ENCODE measurements around the gene POLD1. TPM values are rescaled to one million over a fixed set of nuclear protein-coding genes. Genes with fewer than 3 reads are reported as not detected.

The POLD1 gene
- polyA plus RNA-seq, 1 of the 3 experiments (the other 2 are of a cell fraction), result 33.6 TPM

DNA sequence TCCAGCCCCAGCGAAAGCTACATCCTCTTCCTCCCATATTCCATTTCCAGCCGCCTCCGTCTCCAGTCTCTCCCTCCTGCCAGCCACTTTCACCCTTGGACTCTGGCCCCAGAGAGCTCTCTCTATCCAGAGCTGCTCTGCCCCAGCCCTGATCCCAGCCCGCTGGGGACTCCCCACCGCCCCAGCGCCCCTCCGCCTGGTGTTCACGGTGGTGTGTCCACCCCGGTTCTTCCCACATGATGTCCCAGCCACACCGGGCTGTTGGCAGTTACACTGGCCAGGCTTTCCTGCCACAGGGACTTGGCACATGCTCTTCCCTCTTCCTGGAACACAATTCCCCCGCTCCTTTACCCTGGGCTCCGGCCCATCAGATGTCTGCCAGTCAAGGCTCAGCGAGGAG is 80.9 kb downstream of the POLD1 start:
- ChIA-PET CTCF (interaction anchor here (0.9 to 8.3 kb wide), 4 partner anchors 97 to 213 kb away, joined by 3 to 80 read pairs (median 7); no protein-coding TSS in a partner anchor), POLR2A (no interaction called here)
- Histone ChIP-seq H3K4me3 (ENCODE audit: low read depth in 2 of 2, low read length in 1 of 2) (no peak overlapping the region), H3K4me1 (ENCODE audit: control insufficient read depth in 1 of 2, insufficient read depth in 2 of 2, low read depth in 1 of 2, low read length in 1 of 2) (peaks cover 0 to 4% of the 10 kb centered on the region in 2 experiments; a peak in 1 of 4 replicates), H3K4me2 (no peak overlapping the region), H2AFZ (ENCODE audit: low read depth) (no peak overlapping the region), H3K79me2 (ENCODE audit: insufficient read depth) (no peaks in the 10 kb centered on the region), H3K9ac (no peak overlapping the region), H3K9me2 (no peaks in the 10 kb centered on the region), H3K27ac (ENCODE audit: low read depth in 2 of 2, low read length in 1 of 2) (no peak overlapping the region), H3K36me3 (replicated peaks in 1 of 2; ENCODE audit: control insufficient read depth in 1 of 2, insufficient read depth in 2 of 2, low read length in 1 of 2) (no peaks in the 10 kb centered on the region), H3K27me3 (ENCODE audit: insufficient read depth) (no peaks in the 10 kb centered on the region), H4K20me1 (ENCODE audit: insufficient read depth) (no peaks in the 10 kb centered on the region), H3F3A (replicated peaks; ENCODE audit: insufficient read depth) (no peaks in the 10 kb centered on the region), H3K9me3 (no peaks in the 10 kb centered on the region)
- 87% methylated on average over 13 of the region's 13 CpGs for WGBS (ENCODE audit: low lambda C conversion rate)
- TF ChIP-seq, protein P1, sequence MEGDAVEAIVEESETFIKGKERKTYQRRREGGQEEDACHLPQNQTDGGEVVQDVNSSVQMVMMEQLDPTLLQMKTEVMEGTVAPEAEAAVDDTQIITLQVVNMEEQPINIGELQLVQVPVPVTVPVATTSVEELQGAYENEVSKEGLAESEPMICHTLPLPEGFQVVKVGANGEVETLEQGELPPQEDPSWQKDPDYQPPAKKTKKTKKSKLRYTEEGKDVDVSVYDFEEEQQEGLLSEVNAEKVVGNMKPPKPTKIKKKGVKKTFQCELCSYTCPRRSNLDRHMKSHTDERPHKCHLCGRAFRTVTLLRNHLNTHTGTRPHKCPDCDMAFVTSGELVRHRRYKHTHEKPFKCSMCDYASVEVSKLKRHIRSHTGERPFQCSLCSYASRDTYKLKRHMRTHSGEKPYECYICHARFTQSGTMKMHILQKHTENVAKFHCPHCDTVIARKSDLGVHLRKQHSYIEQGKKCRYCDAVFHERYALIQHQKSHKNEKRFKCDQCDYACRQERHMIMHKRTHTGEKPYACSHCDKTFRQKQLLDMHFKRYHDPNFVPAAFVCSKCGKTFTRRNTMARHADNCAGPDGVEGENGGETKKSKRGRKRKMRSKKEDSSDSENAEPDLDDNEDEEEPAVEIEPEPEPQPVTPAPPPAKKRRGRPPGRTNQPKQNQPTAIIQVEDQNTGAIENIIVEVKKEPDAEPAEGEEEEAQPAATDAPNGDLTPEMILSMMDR (IDR thresholded peaks at IDR 0.05), result no peak
- TF ChIP-seq FOXM1 (IDR thresholded peaks at IDR 0.05; ENCODE audit: low read depth) (no peak), ELF1 (IDR thresholded peaks at IDR 0.05) (no peak), CHD2 (IDR thresholded peaks at IDR 0.05; ENCODE audit: low read length, partially characterized antibody) (no peak), FOXJ3 (CRISPR knock-in tag; IDR thresholded peaks at IDR 0.05) (no peak), TAF1 (IDR thresholded peaks at IDR 0.05; ENCODE audit: borderline replicate concordance, low read depth, low read length) (no peak), TCF12 (IDR thresholded peaks at IDR 0.05) (no peak), EZH2phosphoT487 (IDR thresholded peaks at IDR 0.05; ENCODE audit: borderline replicate concordance, low read depth) (no peak), SMC3 (IDR thresholded peaks at IDR 0.05; ENCODE audit: low read depth, low read length) (no peak), NRF1 (IDR thresholded peaks at IDR 0.05; ENCODE audit: low read depth, low read length) (no peak), GATA2 (CRISPR knock-in tag; IDR thresholded peaks at IDR 0.05) (no peak)
- TF ChIP-seq, protein P2, sequence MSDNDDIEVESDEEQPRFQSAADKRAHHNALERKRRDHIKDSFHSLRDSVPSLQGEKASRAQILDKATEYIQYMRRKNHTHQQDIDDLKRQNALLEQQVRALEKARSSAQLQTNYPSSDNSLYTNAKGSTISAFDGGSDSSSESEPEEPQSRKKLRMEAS (IDR thresholded peaks at IDR 0.05; ENCODE audit: low read depth), result no peak
- TF ChIP-seq, protein P3, sequence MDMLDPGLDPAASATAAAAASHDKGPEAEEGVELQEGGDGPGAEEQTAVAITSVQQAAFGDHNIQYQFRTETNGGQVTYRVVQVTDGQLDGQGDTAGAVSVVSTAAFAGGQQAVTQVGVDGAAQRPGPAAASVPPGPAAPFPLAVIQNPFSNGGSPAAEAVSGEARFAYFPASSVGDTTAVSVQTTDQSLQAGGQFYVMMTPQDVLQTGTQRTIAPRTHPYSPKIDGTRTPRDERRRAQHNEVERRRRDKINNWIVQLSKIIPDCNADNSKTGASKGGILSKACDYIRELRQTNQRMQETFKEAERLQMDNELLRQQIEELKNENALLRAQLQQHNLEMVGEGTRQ (IDR thresholded peaks at IDR 0.05; ENCODE audit: borderline replicate concordance, low read depth, low read length), result no peak
- no peak for DNase-seq

DNA sequence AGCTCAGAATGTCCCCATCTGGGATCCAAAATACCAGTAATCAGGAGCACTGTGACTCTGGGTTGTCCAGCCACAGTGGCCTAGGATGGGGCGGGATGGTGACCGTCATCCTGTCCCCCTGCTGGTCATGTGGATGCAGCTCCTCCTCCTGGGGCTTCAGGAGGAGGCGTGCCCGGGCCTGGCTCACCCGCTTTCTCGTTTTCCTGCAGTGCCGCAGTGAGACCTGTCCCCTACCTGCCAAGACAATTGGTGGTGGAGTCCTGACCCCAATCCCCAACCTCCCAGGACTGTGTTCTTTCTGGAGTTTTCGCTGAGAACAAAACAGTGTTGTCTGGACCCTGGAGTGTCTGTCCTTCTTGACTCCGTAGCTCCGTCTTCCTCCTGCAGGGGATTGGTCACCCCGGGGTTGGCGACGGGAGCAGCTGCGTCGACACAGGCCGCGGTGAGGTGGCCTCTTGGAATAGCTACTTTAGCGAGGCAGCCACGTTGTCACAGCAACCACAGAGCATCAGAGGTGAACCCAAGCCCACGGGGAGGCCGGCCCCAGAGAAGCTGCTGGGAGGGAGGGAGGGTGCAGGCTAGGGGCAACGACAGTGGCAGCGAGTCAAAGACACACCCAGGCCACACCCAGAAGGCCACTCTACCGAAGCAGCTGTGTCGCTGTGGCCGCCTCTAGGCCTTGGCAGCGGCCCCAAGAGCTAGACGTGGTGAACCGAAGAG is 82.0 kb downstream of the POLD1 start:
- no peaks in the 10 kb centered on the region for H3K9me2 ChIP-seq
- ChIA-PET CTCF (interaction anchor here (0.9 to 8.3 kb wide), 11 partner anchors 9 to 214 kb away, joined by 3 to 80 read pairs (median 4); no protein-coding TSS in a partner anchor), POLR2A (no interaction called here)
- no peak overlapping the region for H3K27ac ChIP-seq (ENCODE audit: low read depth in 2 of 2, low read length in 1 of 2)
- no peaks in the 10 kb centered on the region for H3K9me3 ChIP-seq
- peaks cover 0 to 4% of the 10 kb centered on the region in 2 experiments; a peak in 1 of 4 replicates for H3K4me1 ChIP-seq (ENCODE audit: control insufficient read depth in 1 of 2, insufficient read depth in 2 of 2, low read depth in 1 of 2, low read length in 1 of 2)
- H3K9ac ChIP-seq, result no peak overlapping the region
- no peaks in the 10 kb centered on the region for H3K27me3 ChIP-seq (ENCODE audit: insufficient read depth)
- no peaks in the 10 kb centered on the region for H3F3A ChIP-seq (replicated peaks; ENCODE audit: insufficient read depth)
- H3K79me2 ChIP-seq (ENCODE audit: insufficient read depth), result no peaks in the 10 kb centered on the region
- no peaks in the 10 kb centered on the region for H4K20me1 ChIP-seq (ENCODE audit: insufficient read depth)
- H3K4me3 ChIP-seq (ENCODE audit: low read depth in 2 of 2, low read length in 1 of 2), result no peak overlapping the region
- H2AFZ ChIP-seq (ENCODE audit: low read depth), result no peak overlapping the region
- H3K36me3 ChIP-seq (replicated peaks in 1 of 2; ENCODE audit: control insufficient read depth in 1 of 2, insufficient read depth in 2 of 2, low read length in 1 of 2), result no peaks in the 10 kb centered on the region
- no peak overlapping the region for H3K4me2 ChIP-seq
- DNase-seq, result peak; percentile 81
- WGBS (ENCODE audit: low lambda C conversion rate), result 78% methylated on average over 23 of the region's 29 CpGs
- TF ChIP-seq RAD21 (IDR thresholded peaks at IDR 0.05; ENCODE audit: low read length) (no peak), RFX5 (IDR thresholded peaks at IDR 0.05; ENCODE audit: low read length) (no peak), NFIC (IDR thresholded peaks at IDR 0.05; ENCODE audit: borderline replicate concordance) (no peak), GABPA (IDR thresholded peaks at IDR 0.05; ENCODE audit: low read depth) (no peak), JUND (IDR thresholded peaks at IDR 0.05) (no peak), CHD2 (IDR thresholded peaks at IDR 0.05; ENCODE audit: low read length, partially characterized antibody) (no peak), RCOR1 (IDR thresholded peaks at IDR 0.05; ENCODE audit: low read length) (no peak)
- TF ChIP-seq, protein P4, sequence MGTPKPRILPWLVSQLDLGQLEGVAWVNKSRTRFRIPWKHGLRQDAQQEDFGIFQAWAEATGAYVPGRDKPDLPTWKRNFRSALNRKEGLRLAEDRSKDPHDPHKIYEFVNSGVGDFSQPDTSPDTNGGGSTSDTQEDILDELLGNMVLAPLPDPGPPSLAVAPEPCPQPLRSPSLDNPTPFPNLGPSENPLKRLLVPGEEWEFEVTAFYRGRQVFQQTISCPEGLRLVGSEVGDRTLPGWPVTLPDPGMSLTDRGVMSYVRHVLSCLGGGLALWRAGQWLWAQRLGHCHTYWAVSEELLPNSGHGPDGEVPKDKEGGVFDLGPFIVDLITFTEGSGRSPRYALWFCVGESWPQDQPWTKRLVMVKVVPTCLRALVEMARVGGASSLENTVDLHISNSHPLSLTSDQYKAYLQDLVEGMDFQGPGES (IDR thresholded peaks at IDR 0.05; ENCODE audit: low read depth, low read length), result no peak
- TF ChIP-seq, protein P5, sequence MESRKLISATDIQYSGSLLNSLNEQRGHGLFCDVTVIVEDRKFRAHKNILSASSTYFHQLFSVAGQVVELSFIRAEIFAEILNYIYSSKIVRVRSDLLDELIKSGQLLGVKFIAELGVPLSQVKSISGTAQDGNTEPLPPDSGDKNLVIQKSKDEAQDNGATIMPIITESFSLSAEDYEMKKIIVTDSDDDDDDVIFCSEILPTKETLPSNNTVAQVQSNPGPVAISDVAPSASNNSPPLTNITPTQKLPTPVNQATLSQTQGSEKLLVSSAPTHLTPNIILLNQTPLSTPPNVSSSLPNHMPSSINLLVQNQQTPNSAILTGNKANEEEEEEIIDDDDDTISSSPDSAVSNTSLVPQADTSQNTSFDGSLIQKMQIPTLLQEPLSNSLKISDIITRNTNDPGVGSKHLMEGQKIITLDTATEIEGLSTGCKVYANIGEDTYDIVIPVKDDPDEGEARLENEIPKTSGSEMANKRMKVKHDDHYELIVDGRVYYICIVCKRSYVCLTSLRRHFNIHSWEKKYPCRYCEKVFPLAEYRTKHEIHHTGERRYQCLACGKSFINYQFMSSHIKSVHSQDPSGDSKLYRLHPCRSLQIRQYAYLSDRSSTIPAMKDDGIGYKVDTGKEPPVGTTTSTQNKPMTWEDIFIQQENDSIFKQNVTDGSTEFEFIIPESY (IDR thresholded peaks at IDR 0.05; ENCODE audit: borderline replicate concordance, low read depth), result no peak
- TF ChIP-seq, protein P6, sequence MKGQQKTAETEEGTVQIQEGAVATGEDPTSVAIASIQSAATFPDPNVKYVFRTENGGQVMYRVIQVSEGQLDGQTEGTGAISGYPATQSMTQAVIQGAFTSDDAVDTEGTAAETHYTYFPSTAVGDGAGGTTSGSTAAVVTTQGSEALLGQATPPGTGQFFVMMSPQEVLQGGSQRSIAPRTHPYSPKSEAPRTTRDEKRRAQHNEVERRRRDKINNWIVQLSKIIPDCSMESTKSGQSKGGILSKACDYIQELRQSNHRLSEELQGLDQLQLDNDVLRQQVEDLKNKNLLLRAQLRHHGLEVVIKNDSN (IDR thresholded peaks at IDR 0.05; ENCODE audit: borderline replicate concordance, low read depth), result no peak

Data from SK-N-SH (cell line).